HG02759 (cell line): ENCODE results near the gene MSL3B.

ENCODE experiments used
- ATAC-seq: cut with Tn5 transposase; IDR thresholded peaks from one replicate; pipeline ENCODE4 v1.9.1; 2021; ENCODE audit warnings: mild to moderate bottlenecking, moderate library complexity; ENCODE audit not compliant: unreplicated experiment

MSL3B gene

DNA sequence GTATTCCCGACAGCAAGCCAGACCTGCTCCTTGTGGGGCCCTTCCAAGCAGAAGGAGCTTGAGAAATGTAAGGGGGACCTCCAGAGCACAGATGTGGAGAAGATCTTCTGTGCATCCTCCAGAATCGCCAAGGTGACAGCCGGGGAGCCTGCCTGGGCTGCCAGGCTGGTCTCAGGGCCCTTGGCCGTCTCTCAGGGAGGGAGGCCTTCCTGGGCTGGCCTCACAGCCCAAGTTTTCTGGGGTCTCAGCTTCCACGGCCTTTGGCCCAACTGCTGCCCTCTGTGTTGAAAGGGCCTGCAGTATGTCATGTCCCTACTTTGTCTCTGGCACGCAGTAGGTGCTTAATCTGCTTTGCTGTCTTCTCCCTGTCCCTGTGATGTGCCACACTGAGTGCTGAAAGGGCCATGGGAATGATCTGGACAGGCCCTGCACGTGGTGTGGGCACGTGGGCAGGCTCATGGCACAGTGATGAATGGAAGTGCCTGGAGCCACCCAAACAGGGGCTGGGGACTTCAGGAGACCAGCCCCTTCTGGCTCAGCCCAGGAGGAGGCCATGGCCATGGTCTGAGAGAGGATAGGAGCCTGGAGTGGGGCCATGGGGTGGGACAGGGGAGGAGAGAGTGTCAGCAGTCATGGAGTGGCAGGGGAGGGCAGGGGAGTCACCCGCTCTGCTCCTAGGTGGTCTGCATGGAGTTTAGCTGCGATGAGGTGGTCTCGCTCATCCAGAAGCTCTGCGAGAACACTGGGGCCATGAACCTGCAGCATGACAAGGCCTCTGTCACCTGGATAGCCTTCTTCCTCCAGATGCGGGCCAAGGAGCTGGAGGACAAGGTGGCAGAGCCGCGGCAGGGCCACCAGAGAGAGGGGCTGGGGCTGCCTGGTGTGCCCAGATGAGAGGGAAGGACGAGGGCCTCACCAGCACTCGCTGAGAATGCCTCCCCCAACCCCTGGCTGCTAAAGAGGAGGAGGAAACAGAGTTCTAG, 49.3 kb downstream of the MSL3B start:
- no peak for ATAC-seq

- ATAC-seq, result no peak
Measured at GRCh38 chr2:233817995-233818638, 50.1 kb downstream of the MSL3B start.

DNA sequence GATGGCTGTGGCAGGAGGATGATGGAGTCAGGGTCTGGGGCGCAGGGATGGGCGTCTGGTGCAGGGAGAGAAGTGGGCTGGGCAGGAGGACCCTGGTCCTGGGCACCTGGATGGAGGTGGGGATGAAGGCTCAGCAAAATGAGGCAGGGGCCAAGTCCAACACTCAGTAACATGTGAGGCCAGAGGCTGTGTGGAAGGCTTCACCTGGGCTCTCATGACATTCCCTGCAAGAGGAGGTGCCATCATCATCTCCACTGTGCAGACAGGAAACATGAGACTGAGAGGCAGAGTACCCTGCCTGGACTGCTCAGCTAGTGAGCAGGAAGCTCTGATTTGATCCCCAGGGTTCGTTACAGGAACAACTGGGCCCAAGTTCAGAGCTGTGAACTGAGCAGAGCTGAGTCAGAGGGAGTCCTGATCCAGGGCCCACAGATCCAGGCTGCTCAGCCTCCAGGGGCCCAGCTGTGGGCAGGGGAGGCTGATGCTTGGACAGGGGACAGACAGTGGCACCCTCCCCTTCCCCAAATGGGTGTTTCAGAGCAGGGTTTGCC, 50.8 kb downstream of the MSL3B start:
- ATAC-seq, result no peak

DNA sequence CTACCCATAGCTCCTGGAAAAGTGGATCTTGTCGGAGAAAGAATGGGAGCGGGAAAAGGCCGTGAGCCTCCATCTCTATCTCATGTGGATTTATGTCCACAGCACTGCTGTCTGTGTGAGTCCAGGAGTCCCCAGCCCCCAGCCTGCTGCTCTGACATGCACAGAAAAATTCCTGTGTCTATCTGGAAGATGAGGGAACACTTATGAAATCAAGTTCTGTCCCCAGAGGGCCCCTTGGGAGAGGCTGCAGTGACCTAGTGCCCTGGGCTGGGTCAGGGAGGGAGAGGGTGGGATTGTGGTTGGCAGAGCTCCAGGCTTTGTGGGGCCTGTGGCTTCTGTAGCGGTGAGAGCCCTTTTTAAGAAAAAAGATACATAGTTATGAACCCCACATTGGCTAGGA, 51.4 kb downstream of the MSL3B start:
- no peak for ATAC-seq

- no peak for ATAC-seq
Measured at GRCh38 chr2:233816334-233816733, 51.9 kb downstream of the MSL3B start.

GRCh38 chr2:233815861-233816260, 52.3 kb downstream of the MSL3B start:
- ATAC-seq, result no peak
